ENCODE results near the gene TOP2A.

Gene TOP2A

DNA sequence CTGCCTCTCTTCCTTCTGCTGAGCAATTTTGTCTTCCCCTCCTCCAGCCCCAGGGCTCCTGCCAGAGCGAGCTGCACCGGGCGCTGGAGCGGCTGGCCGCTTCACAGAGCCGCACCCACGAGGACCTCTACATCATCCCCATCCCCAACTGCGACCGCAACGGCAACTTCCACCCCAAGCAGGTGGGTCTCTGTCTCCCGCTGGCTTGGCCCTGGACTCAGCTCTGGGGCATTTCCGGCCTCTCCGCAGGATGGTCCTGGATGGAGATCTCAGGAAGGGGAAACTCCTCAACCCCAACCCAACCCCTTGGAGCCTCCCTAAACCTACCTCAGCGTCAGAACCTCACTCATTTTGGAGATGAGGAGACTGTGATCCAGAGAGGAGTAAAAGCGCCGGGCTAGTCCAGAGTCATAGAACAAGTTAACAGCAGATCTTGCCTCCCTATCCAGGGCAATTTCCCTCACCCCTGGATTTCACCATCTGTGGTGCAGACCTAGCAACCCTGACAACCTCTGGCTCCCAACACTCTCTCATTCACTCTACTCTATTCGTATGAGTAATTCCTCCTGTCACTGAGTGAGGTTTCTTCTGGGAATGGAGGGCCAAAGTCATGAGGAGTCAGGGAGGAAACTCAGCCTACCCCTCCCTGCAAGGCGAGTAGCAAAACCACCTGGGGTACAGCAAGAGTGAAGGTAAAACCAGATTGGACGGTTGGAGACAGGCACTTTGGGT lies 36.4 kb upstream of the TOP2A start:
- Histone ChIP-seq H3K79me2 (ENCODE audit: control insufficient read depth, insufficient read depth, low read length, poor library complexity) (no peaks in the 10 kb centered on the region), H2BK12ac (ENCODE audit: low read length) (no peak overlapping the region), H3K9me3 (ENCODE audit: insufficient read depth, low read depth, low read length) (peaks cover 5% of the 10 kb centered on the region), H2AK5ac (ENCODE audit: low read length) (no peak overlapping the region), H3K36me3 (ENCODE audit: control insufficient read depth in 1 of 2, insufficient read depth in 2 of 2, low read length in 2 of 2) (peaks cover 20 to 25% of the 10 kb centered on the region in 2 experiments), H3K27ac (ENCODE audit: low read depth, low read length) (no peak overlapping the region), H2BK5ac (ENCODE audit: low read depth, low read length, poor library complexity) (no peak overlapping the region), H3K4me1 (ENCODE audit: control insufficient read depth in 1 of 2, insufficient read depth in 2 of 2, low read length in 2 of 2) (no peaks in the 10 kb centered on the region), H3K23ac (ENCODE audit: low read length) (no peak overlapping the region), H3K79me1 (ENCODE audit: low read length) (no peaks in the 10 kb centered on the region), H2BK120ac (ENCODE audit: insufficient read depth, low read length, poor library complexity) (no peak overlapping the region), H4K8ac (ENCODE audit: low read depth, low read length) (no peak overlapping the region), H3K18ac (ENCODE audit: low read length) (no peak overlapping the region), H4K91ac (ENCODE audit: low read depth, low read length) (no peak overlapping the region), H3K14ac (ENCODE audit: low read length) (no peak overlapping the region), H2AFZ (ENCODE audit: insufficient read depth, low read length, poor library complexity) (no peak overlapping the region), H3K4me2 (ENCODE audit: low read length) (no peak overlapping the region), H3K4ac (ENCODE audit: low read depth, low read length) (no peak overlapping the region), H3K4me3 (ENCODE audit: low read depth, low read length) (no peak overlapping the region), H4K12ac (ENCODE audit: low read depth, low read length) (no peak overlapping the region), H3K9ac (ENCODE audit: low read length) (no peak overlapping the region), H3K27me3 (ENCODE audit: insufficient read depth, low read length) (no peaks in the 10 kb centered on the region)
- no peak for DNase-seq
- no CpG with 5 or more reads among the region's 19 CpGs for WGBS (ENCODE audit: extremely low coverage, insufficient coverage, insufficient read length)

DNA sequence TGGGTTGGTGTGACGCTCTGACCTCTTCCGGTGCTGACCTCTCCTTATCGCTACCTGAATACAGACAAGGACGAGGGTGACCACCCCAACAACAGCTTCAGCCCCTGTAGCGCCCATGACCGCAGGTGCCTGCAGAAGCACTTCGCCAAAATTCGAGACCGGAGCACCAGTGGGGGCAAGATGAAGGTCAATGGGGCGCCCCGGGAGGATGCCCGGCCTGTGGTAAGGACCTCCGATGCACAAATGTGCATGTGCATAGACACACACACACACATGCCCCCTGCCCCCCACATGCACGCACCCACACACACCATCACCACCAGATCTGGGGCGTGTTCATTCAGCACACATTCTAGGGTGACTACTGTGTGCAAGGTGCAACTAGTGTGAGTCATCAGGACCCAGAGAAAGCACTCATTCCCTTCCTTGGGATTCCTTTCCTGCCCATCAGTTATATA lies 35.3 kb upstream of the TOP2A start:
- Histone ChIP-seq H3K4me2 (ENCODE audit: low read length) (no peak overlapping the region), H3K9me3 (ENCODE audit: insufficient read depth, low read depth, low read length) (peaks cover 5% of the 10 kb centered on the region), H3K18ac (ENCODE audit: low read length) (no peak overlapping the region), H2AFZ (ENCODE audit: insufficient read depth, low read length, poor library complexity) (no peak overlapping the region), H3K79me1 (ENCODE audit: low read length) (no peaks in the 10 kb centered on the region), H3K23ac (ENCODE audit: low read length) (no peak overlapping the region), H3K79me2 (ENCODE audit: control insufficient read depth, insufficient read depth, low read length, poor library complexity) (no peaks in the 10 kb centered on the region), H3K27me3 (ENCODE audit: insufficient read depth, low read length) (no peaks in the 10 kb centered on the region), H3K14ac (ENCODE audit: low read length) (no peak overlapping the region), H3K4me3 (ENCODE audit: low read depth, low read length) (no peak overlapping the region), H4K12ac (ENCODE audit: low read depth, low read length) (no peak overlapping the region), H2BK120ac (ENCODE audit: insufficient read depth, low read length, poor library complexity) (no peak overlapping the region), H3K27ac (ENCODE audit: low read depth, low read length) (no peak overlapping the region), H3K4me1 (ENCODE audit: control insufficient read depth in 1 of 2, insufficient read depth in 2 of 2, low read length in 2 of 2) (no peaks in the 10 kb centered on the region), H3K4ac (ENCODE audit: low read depth, low read length) (no peak overlapping the region), H3K36me3 (ENCODE audit: control insufficient read depth in 1 of 2, insufficient read depth in 2 of 2, low read length in 2 of 2) (peaks cover 22 to 25% of the 10 kb centered on the region in 2 experiments), H4K91ac (ENCODE audit: low read depth, low read length) (no peak overlapping the region), H2AK5ac (ENCODE audit: low read length) (no peak overlapping the region), H2BK5ac (ENCODE audit: low read depth, low read length, poor library complexity) (no peak overlapping the region), H2BK12ac (ENCODE audit: low read length) (no peak overlapping the region), H4K8ac (ENCODE audit: low read depth, low read length) (no peak overlapping the region), H3K9ac (ENCODE audit: low read length) (no peak overlapping the region)
- no CpG with 5 or more reads among the region's 15 CpGs for WGBS (ENCODE audit: extremely low coverage, insufficient coverage, insufficient read length)
- no peak for DNase-seq

DNA sequence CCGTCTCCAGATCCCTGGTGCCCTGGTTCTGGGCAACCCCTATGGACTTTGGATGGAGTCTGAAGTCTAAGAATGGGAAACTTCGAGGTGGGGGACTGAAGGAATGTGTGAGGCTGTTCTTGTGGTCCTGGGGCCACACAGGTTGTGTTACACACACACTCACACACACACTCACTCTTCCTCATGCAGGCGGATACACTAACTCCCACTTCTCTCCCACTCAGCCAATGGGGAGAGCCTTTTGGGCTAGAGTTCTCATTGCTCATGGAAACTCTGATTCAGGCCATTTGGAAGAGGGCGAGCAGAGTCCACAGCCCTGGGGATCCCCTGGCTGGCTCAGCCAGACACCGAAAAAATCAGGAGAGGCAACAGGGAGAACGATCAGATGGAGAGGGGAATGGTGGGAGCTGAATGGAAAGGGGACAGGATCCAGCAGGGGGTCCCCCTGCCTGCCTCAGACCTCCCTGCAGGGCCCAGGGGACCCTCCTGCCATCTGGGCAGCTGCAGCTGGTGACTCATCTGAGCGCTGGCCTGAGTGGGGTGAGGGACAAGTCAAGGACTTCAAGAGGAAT lies 34.6 kb upstream of the TOP2A start:
- Histone ChIP-seq H3K27ac (ENCODE audit: low read depth, low read length) (no peak overlapping the region), H4K91ac (ENCODE audit: low read depth, low read length) (no peak overlapping the region), H3K79me1 (ENCODE audit: low read length) (no peaks in the 10 kb centered on the region), H2AK5ac (ENCODE audit: low read length) (no peak overlapping the region), H3K79me2 (ENCODE audit: control insufficient read depth, insufficient read depth, low read length, poor library complexity) (no peaks in the 10 kb centered on the region), H2BK120ac (ENCODE audit: insufficient read depth, low read length, poor library complexity) (no peak overlapping the region), H3K18ac (ENCODE audit: low read length) (no peak overlapping the region), H3K4me2 (ENCODE audit: low read length) (no peak overlapping the region), H3K14ac (ENCODE audit: low read length) (no peak overlapping the region), H3K27me3 (ENCODE audit: insufficient read depth, low read length) (no peaks in the 10 kb centered on the region), H2BK5ac (ENCODE audit: low read depth, low read length, poor library complexity) (no peak overlapping the region), H2AFZ (ENCODE audit: insufficient read depth, low read length, poor library complexity) (no peak overlapping the region), H3K4me3 (ENCODE audit: low read depth, low read length) (no peak overlapping the region), H3K9me3 (ENCODE audit: insufficient read depth, low read depth, low read length) (peaks cover 5% of the 10 kb centered on the region), H3K4me1 (ENCODE audit: control insufficient read depth in 1 of 2, insufficient read depth in 2 of 2, low read length in 2 of 2) (no peaks in the 10 kb centered on the region), H3K36me3 (ENCODE audit: control insufficient read depth in 1 of 2, insufficient read depth in 2 of 2, low read length in 2 of 2) (peaks cover 22 to 24% of the 10 kb centered on the region in 2 experiments), H3K9ac (ENCODE audit: low read length) (no peak overlapping the region), H4K12ac (ENCODE audit: low read depth, low read length) (no peak overlapping the region), H3K23ac (ENCODE audit: low read length) (no peak overlapping the region), H4K8ac (ENCODE audit: low read depth, low read length) (no peak overlapping the region), H3K4ac (ENCODE audit: low read depth, low read length) (no peak overlapping the region), H2BK12ac (ENCODE audit: low read length) (no peak overlapping the region)
- DNase-seq, result no peak
- no CpG with 5 or more reads among the region's 7 CpGs for WGBS (ENCODE audit: extremely low coverage, insufficient coverage, insufficient read length)

DNA sequence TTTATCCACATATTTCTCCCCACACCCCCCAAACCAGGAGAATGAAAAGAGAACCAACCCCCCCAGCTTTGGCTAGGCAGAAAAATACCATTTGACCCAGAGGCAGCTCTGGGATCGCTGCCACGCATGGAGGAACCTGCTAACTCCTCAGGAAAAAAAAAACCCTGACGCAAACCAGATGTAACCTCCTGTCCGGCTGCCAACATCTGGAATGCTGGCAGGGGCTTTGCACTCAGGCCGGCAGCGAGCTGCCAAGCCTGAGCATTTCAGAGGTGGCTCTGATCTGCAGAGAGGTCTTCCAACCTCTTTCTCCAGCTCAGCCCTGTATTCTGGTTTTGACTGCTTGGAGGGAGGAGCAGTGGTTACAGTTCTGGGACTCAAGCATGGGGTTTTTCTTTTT lies 33.7 kb upstream of the TOP2A start:
- Histone ChIP-seq H2BK12ac (ENCODE audit: low read length) (no peak overlapping the region), H3K14ac (ENCODE audit: low read length) (no peak overlapping the region), H3K4me2 (ENCODE audit: low read length) (no peak overlapping the region), H3K4ac (ENCODE audit: low read depth, low read length) (no peak overlapping the region), H3K4me1 (ENCODE audit: control insufficient read depth in 1 of 2, insufficient read depth in 2 of 2, low read length in 2 of 2) (no peaks in the 10 kb centered on the region), H3K79me2 (ENCODE audit: control insufficient read depth, insufficient read depth, low read length, poor library complexity) (no peaks in the 10 kb centered on the region), H3K27ac (ENCODE audit: low read depth, low read length) (no peak overlapping the region), H2AFZ (ENCODE audit: insufficient read depth, low read length, poor library complexity) (no peak overlapping the region), H3K18ac (ENCODE audit: low read length) (no peak overlapping the region), H3K27me3 (ENCODE audit: insufficient read depth, low read length) (no peaks in the 10 kb centered on the region), H3K4me3 (ENCODE audit: low read depth, low read length) (no peak overlapping the region), H3K23ac (ENCODE audit: low read length) (no peak overlapping the region), H3K9me3 (ENCODE audit: insufficient read depth, low read depth, low read length) (peaks cover 4% of the 10 kb centered on the region), H4K91ac (ENCODE audit: low read depth, low read length) (no peak overlapping the region), H3K9ac (ENCODE audit: low read length) (no peak overlapping the region), H3K79me1 (ENCODE audit: low read length) (no peaks in the 10 kb centered on the region), H2BK120ac (ENCODE audit: insufficient read depth, low read length, poor library complexity) (no peak overlapping the region), H4K12ac (ENCODE audit: low read depth, low read length) (no peak overlapping the region), H2AK5ac (ENCODE audit: low read length) (no peak overlapping the region), H3K36me3 (ENCODE audit: control insufficient read depth in 1 of 2, insufficient read depth in 2 of 2, low read length in 2 of 2) (peaks cover 18 to 19% of the 10 kb centered on the region in 2 experiments), H2BK5ac (ENCODE audit: low read depth, low read length, poor library complexity) (no peak overlapping the region), H4K8ac (ENCODE audit: low read depth, low read length) (no peak overlapping the region)
- no peak for DNase-seq
- WGBS (ENCODE audit: extremely low coverage, insufficient coverage, insufficient read length), result no CpG with 5 or more reads among the region's 6 CpGs
